ENCODE results near the gene MXD3.

DNA sequence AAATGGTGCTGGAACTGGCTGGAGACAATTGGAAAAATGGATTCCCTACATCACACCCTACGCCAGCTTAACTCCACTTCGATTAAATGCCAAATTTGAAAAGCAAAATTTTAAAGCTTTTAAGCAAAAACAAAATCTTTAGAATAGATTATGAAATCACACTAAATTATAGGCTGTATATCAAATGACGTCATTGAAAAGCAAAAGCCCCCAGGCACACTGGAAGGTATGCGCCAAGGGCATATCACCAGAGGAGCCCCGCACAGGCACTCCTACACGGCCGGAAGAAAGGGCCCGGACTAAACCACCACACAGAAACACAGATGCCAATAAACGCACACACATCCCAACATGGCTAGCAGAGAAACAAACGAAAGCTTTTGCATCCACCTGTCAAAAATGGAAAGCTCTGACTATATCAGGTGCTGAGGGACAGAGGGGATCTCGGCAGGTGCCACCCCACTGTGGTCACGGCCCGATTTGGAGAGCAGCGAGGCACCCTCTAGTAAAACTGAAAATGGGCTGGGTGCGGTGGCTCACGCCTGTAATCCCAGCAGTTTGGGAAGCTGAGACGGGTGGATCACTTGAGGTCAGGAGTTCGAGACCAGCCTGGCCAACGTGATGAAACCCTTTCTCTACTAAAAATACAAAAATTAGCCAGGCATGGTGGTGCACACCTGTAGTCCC lies 17.0 kb upstream of the MXD3 start:
- TF ChIP-seq ZFP3 (CRISPR knock-in tag; IDR thresholded peaks at IDR 0.05): no peak
- TF ChIP-seq TSHZ2 (CRISPR knock-in tag; IDR thresholded peaks at IDR 0.05): no peak
- no peak for TF ChIP-seq PATZ1 (CRISPR knock-in tag; IDR thresholded peaks at IDR 0.05; ENCODE audit: borderline replicate concordance)
- no peak for TF ChIP-seq TOX (CRISPR knock-in tag; IDR thresholded peaks at IDR 0.05; ENCODE audit: borderline replicate concordance)
- TF ChIP-seq ZNF70 (CRISPR knock-in tag; IDR thresholded peaks at IDR 0.05): no peak
- no peak for TF ChIP-seq CREB5 (CRISPR knock-in tag; IDR thresholded peaks at IDR 0.05; ENCODE audit: low read depth)
- TF ChIP-seq ZFP30 (CRISPR knock-in tag; IDR thresholded peaks at IDR 0.05): no peak
- TF ChIP-seq OSR1 (CRISPR knock-in tag; IDR thresholded peaks at IDR 0.05): no peak
- no peak for TF ChIP-seq POU6F1 (CRISPR knock-in tag; IDR thresholded peaks at IDR 0.05; ENCODE audit: borderline replicate concordance, low read depth)
- TF ChIP-seq ZNF565 (CRISPR knock-in tag; conservative IDR thresholded peaks at IDR 0.05; ENCODE audit: low read depth): no peak
- TF ChIP-seq SNAI2 (CRISPR knock-in tag; IDR thresholded peaks at IDR 0.05): no peak
- no peak for TF ChIP-seq ZNF8 (CRISPR knock-in tag; IDR thresholded peaks at IDR 0.05)
